Measurements from ENCODE around the gene TEX261. TPM values are rescaled to one million over a fixed set of nuclear protein-coding genes. Genes with fewer than 3 reads are reported as not detected.

Gene TEX261
- total RNA-seq, 1 experiment from 2014 or later: 70.0 TPM

DNA sequence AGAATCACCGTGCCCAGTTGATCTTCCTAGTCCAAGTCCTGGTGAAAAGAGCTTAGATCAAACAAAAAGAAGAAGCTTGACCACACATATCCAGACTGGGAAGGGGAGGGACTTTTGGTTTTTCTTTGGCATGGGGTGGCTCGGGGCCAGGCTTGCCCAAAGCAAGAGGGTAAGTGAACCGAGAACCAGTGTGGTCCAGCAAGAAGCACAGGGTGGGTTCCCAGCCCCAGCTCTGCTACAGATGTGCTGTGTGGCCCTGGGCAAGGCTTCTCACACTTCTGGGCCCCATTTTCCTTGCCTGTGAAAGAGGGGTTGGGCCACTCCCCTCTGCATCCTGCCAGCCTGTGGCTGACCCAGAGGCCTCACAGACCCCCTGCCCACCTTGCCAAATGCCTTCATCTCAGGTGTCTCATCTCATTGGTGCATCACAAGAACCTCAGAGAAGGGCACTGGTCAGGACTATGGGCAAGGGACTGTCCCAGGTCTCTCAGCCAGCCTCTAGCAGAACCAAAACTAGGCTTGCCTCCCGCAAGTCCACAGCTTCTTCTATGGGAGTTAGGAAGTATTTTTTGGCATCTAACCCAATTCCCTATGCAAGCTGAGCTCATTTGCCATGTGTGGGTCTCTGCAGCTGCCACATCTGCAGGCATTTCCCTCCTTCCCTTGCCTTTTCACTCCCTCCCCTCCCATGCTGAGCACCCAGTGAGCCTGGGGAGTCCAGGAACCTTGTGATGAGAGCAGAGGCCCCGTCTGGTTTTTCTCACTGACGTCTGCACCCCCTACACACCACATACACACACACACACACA lies 52.1 kb downstream of the TEX261 start:
- ChIA-PET CTCF (interaction anchor here (0.5 to 0.6 kb wide), 2 partner anchors 20 to 128 kb away, joined by 3 to 5 read pairs; no protein-coding TSS in a partner anchor), POLR2A (no interaction called here)
- Mint-ChIP-seq H3K9me3 (ENCODE audit: unreplicated experiment) (no peaks in the 10 kb centered on the region), H3K27me3 (ENCODE audit: insufficient read depth, unreplicated experiment) (peaks cover 3% of the 10 kb centered on the region), H3K4me1 (ENCODE audit: low read depth, unreplicated experiment) (peaks cover 6% of the 10 kb centered on the region), H3K36me3 (ENCODE audit: insufficient read depth, unreplicated experiment) (no peaks in the 10 kb centered on the region), H3K27ac (ENCODE audit: unreplicated experiment) (no peak overlapping the region), H3K4me3 (ENCODE audit: unreplicated experiment) (no peak overlapping the region)
- BruUV-seq (replicated peaks): no TSS peak
- DNase-seq: no peak
- Histone ChIP-seq H3K4me1 (peaks cover 15% of the 10 kb centered on the region), H3K27me3 (replicated peaks; ENCODE audit: control insufficient read depth, insufficient read depth, low read length) (no peaks in the 10 kb centered on the region), H3K9me3 (no peaks in the 10 kb centered on the region), H3K4me3 (ENCODE audit: low read depth, low read length) (no peak overlapping the region), H3K36me3 (ENCODE audit: control insufficient read depth, insufficient read depth, low read length) (no peaks in the 10 kb centered on the region; the same call in 1 of the 2 replicates)
- intact Hi-C loops (cut with micrococcal nuclease; ENCODE audit: unreplicated experiment): no loop called here
- TF ChIP-seq CTCF (IDR thresholded peaks at IDR 0.05; ENCODE audit: insufficient read depth in 1 of 2, low read depth in 1 of 2, low read length in 1 of 2, severe bottlenecking in 1 of 2, unreplicated experiment in 1 of 2): no peak

- Histone ChIP-seq H3K27me3 (replicated peaks; ENCODE audit: control insufficient read depth, insufficient read depth, low read length) (no peaks in the 10 kb centered on the region), H3K4me3 (ENCODE audit: low read depth, low read length) (no peak overlapping the region), H3K9me3 (no peaks in the 10 kb centered on the region), H3K4me1 (peaks cover 23% of the 10 kb centered on the region), H3K36me3 (ENCODE audit: control insufficient read depth, insufficient read depth, low read length) (no peaks in the 10 kb centered on the region; the same call in 1 of the 2 replicates)
- Mint-ChIP-seq H3K36me3 (ENCODE audit: insufficient read depth, unreplicated experiment) (no peaks in the 10 kb centered on the region), H3K4me3 (ENCODE audit: unreplicated experiment) (no peak overlapping the region), H3K27ac (ENCODE audit: unreplicated experiment) (no peak overlapping the region), H3K9me3 (ENCODE audit: unreplicated experiment) (no peaks in the 10 kb centered on the region), H3K4me1 (ENCODE audit: low read depth, unreplicated experiment) (peaks cover 8% of the 10 kb centered on the region), H3K27me3 (ENCODE audit: insufficient read depth, unreplicated experiment) (peaks cover 3% of the 10 kb centered on the region)
- intact Hi-C loops (cut with micrococcal nuclease; ENCODE audit: unreplicated experiment): no loop called here
- no TSS peak for BruUV-seq (replicated peaks)
- POLR2A ChIA-PET: no interaction called here
- CTCF ChIA-PET: interaction anchor here (0.6 kb wide), 1 partner anchor 20 kb away, joined by 5 read pairs; no protein-coding TSS in a partner anchor
- TF ChIP-seq CTCF (IDR thresholded peaks at IDR 0.05; ENCODE audit: insufficient read depth in 1 of 2, low read depth in 1 of 2, low read length in 1 of 2, severe bottlenecking in 1 of 2, unreplicated experiment in 1 of 2): no peak
- no peak for DNase-seq
Observed at GRCh38 chr2:70941701-70942100, 53.0 kb downstream of the TEX261 start.

DNA sequence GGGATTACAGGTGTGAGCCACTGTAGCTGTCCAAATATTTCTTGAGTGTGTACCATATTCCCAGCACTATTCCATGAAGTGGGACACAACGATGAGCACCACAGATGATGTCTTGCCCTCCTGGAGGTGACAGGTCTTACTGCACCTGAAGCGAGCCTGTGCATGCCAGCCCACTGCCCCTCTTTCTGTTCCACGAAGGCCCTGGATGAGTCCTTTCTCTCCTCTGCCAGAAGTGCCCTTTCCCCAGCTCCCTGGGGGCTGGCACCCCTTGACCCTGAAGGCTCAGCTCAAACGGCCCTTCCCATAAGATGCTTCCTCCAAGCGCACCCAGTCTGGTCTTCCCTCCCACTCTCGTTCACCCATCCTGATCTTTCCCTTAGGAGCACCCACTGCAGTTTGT lies 53.5 kb downstream of the TEX261 start:
- Histone ChIP-seq H3K4me3 (ENCODE audit: low read depth, low read length) (no peak overlapping the region), H3K27me3 (replicated peaks; ENCODE audit: control insufficient read depth, insufficient read depth, low read length) (no peaks in the 10 kb centered on the region), H3K4me1 (peaks cover 28% of the 10 kb centered on the region), H3K9me3 (no peaks in the 10 kb centered on the region), H3K36me3 (ENCODE audit: control insufficient read depth, insufficient read depth, low read length) (no peaks in the 10 kb centered on the region; the same call in 1 of the 2 replicates)
- POLR2A ChIA-PET: interaction anchor here (0.7 kb wide), 1 partner anchor 642 kb away, joined by 7 read pairs; no protein-coding TSS in a partner anchor
- BruUV-seq (replicated peaks): no TSS peak
- TF ChIP-seq CTCF (IDR thresholded peaks at IDR 0.05; ENCODE audit: insufficient read depth in 1 of 2, low read depth in 1 of 2, low read length in 1 of 2, severe bottlenecking in 1 of 2, unreplicated experiment in 1 of 2): no peak
- H3K9me3 Mint-ChIP-seq (ENCODE audit: unreplicated experiment): no peaks in the 10 kb centered on the region
- H3K4me1 Mint-ChIP-seq (ENCODE audit: low read depth, unreplicated experiment): peaks cover 13% of the 10 kb centered on the region
- H3K4me3 Mint-ChIP-seq (ENCODE audit: unreplicated experiment): no peak overlapping the region
- H3K27me3 Mint-ChIP-seq (ENCODE audit: insufficient read depth, unreplicated experiment): peaks cover 3% of the 10 kb centered on the region
- intact Hi-C loops (cut with micrococcal nuclease; ENCODE audit: unreplicated experiment): no loop called here
- CTCF ChIA-PET: no interaction called here
- no peaks in the 10 kb centered on the region for H3K36me3 Mint-ChIP-seq (ENCODE audit: insufficient read depth, unreplicated experiment)
- no peak overlapping the region for H3K27ac Mint-ChIP-seq (ENCODE audit: unreplicated experiment)
- DNase-seq: no peak

Measured in Caco-2 (cell line).